Spleen (tissue), 11 donors: ENCODE data around the gene ZNF839. TPM values are rescaled to one million over a fixed set of nuclear protein-coding genes. Genes with fewer than 3 reads are reported as not detected.
"Not testable (repeated sequence)": the region's sequence is repeated elsewhere in the genome, so short reads cannot be mapped to it uniquely, and the experiment has no call there.

Experiments used
- DNase-seq: peaks from one replicate; pipeline ENCODE4 v3.0.0-alpha.2; 2020
- H3K27ac ChIP-seq, 8 donors: fragments of 200-600 bp; sonication (generic) in 7 of 8; 1 replicate in 4 of 8; 2 replicates in 4 of 8; pipeline versions ENCODE4 v1.5.0 to v1.8.0; 2016 to 2021; ENCODE audit warnings: inconsistent platforms in 4 of 8, mild to moderate bottlenecking in 4 of 8, moderate library complexity in 1 of 8
- H3K27me3 ChIP-seq, 7 donors: fragments of 200-600 bp; sonication (generic) in 6 of 7; replicated peaks in 1 of 7; 1 replicate in 4 of 7; 2 replicates in 3 of 7; pipeline versions ENCODE4 v1.5.0 to v1.8.0; 2016 to 2021; ENCODE audit warnings: inconsistent platforms in 3 of 7, mild to moderate bottlenecking in 1 of 7
- H3K36me3 ChIP-seq, 6 donors: fragments of 200-600 bp; sonication (generic) in 5 of 6; 1 replicate in 4 of 6; 2 replicates in 2 of 6; pipeline versions ENCODE4 v1.5.0 to v1.8.0; 2016 to 2021; ENCODE audit warnings: inconsistent platforms in 2 of 6
- H3K4me1 ChIP-seq, 6 donors: fragments of 200-600 bp; sonication (generic) in 5 of 6; 1 replicate in 3 of 6; 2 replicates in 3 of 6; pipeline versions ENCODE4 v1.5.0 to v1.8.0; 2016 to 2021; ENCODE audit warnings: inconsistent platforms in 3 of 6
- H3K4me3 ChIP-seq, 8 donors: fragments of 200-600 bp; sonication (generic) in 7 of 8; 1 replicate in 4 of 8; 2 replicates in 4 of 8; pipeline versions ENCODE4 v1.5.0 to v1.8.0; 2016 to 2021; ENCODE audit warnings: inconsistent platforms in 4 of 8, mild to moderate bottlenecking in 4 of 8, moderate library complexity in 2 of 8
- H3K9me3 ChIP-seq, 8 donors: fragments of 200-600 bp; sonication (generic) in 7 of 8; 1 replicate in 4 of 8; 2 replicates in 4 of 8; pipeline versions ENCODE4 v1.5.0 to v1.8.0; 2016 to 2021; ENCODE audit warnings: inconsistent platforms in 4 of 8
- CTCF ChIP-seq, 11 experiments: fragments of 200-600 bp in 7 of 11; fragments of 450-650 bp in 4 of 11; sonication (generic) in 4 of 11; IDR thresholded peaks in 8 of 11; conservative IDR thresholded peaks in 3 of 11; 1 replicate in 7 of 11; 2 replicates in 4 of 11; pipeline versions ENCODE4 v1.4.0 to v1.8.0; 2016 to 2021; ENCODE audit warnings: antibody characterized with exemption in 11 of 11, inconsistent platforms in 4 of 11, mild to moderate bottlenecking in 1 of 11
- POLR2A ChIP-seq, 3 donors: fragments of 450-650 bp; IDR thresholded peaks; one replicate each; pipeline ENCODE4 v1.5.1; 2017; ENCODE audit warnings: antibody characterized with exemption in 3 of 3, mild to moderate bottlenecking in 1 of 3
- POLR2AphosphoS5 ChIP-seq, 3 donors: sonication (generic); formaldehyde crosslinking; IDR thresholded peaks; one replicate each; pipeline ENCODE4 v1.5.1; 2017; ENCODE audit warnings: antibody characterized with exemption in 3 of 3
- WGBS, 5 donors: extraction: QIAGEN DNeasy Blood & Tissue Kit in 3 of 5; methylation state at CpG; one replicate each; pipeline versions ENCODE4 v1.1.5 to v1.1.7; 2013 to 2018; 5-methylcytosine and 5-hydroxymethylcytosine counted together
- intact Hi-C: fragments of 100-400 bp; cut with DNase I; formaldehyde crosslinking; loops from one replicate; pipeline ENCODE4 v1.15.0; 2023; ENCODE audit warnings: low total_unique reads
- polyA plus RNA-seq, 3 donors: library from polyadenylated mRNA; stranded (reverse); fragments of 200-250 nt; gene quantifications; one replicate each; pipeline ENCODE4 v1.2.1, GENCODE V29; 2013
- total RNA-seq, 7 donors: library from RNA; depleted of rRNA in 3 of 7; stranded (reverse); fragments of >200 nt in 3 of 7; fragmentation: NEBNext Ultra II Directional in 4 of 7; extraction: Animal tissue kit (Norgen Biotek cat#: 25700) in 4 of 7; gene quantifications; one replicate each; pipeline versions ENCODE4 v1.1.0 to v1.2.1, GENCODE V29; 2016 to 2021
- donor health status: healthy with polysubstance abuse.
- donor health status: DM: no; HTN: no; CAD: no; lungs with moderate emphysema.
- donor health status: DM: no; HTN: no; CAD: no.
- donor health status: Bipolar disorder and iron deficiency.
- donor health status: healthy.
- donor health status: DM: no; HTN: no; CAD: no.
- donor health status: DM: yes; HTN: yes; CAD: no.

The ZNF839 gene
- total and polyA plus RNA-seq, 10 donors = 10.3 to 28.5 (median 17.3) TPM

DNA sequence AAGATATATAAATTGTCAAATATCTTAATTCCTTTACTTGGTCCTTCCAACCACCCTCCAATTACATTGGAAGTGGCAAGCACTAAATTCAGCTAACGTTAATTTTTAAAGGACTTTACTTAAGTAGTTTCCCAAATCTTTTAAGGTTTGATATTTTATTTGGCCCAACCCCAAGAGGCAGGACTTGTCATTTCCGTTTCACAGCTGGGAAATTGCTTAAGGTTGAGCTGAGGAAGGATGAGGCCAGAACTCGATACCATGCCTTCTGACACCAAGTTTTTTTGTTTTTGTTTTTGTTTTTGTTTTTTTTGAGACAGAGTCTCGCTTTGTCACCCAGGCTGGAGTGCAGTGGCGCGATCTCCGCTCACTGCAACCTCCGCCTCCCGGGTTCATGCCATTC lies 32.0 kb downstream of the ZNF839 start:
- 64 to 84% (median 73%) methylated on average over 8 to 9 of the region's 9 CpGs for WGBS, 5 donors
- DNase-seq, intact Hi-C loops, H3K27me3 ChIP-seq, H3K9me3 ChIP-seq: not testable (repeated sequence)
- Histone ChIP-seq H3K4me1 (peaks cover 0 to 29% (median 10%) of the 10 kb centered on the region in 6 donors), H3K4me3 (peak overlapping the region in 1 of 8 donors; percentile 47), H3K27ac (peak overlapping the region in 7 of 8 donors; percentile 71 to 92 (median 85)), H3K36me3 (peaks cover 0 to 100% (median 74%) of the 10 kb centered on the region in 6 donors)
- peak in 2 of 3 donors; percentile 17 to 55 for TF ChIP-seq POLR2AphosphoS5 (IDR thresholded peaks at IDR 0.05)

- intact Hi-C loops = no loop called here
- Histone ChIP-seq H3K4me1 (peaks cover 0 to 29% (median 10%) of the 10 kb centered on the region in 6 donors), H3K27ac (peak overlapping the region in 7 of 8 donors; percentile 71 to 92 (median 85)), H3K27me3 (no peaks in the 10 kb centered on the region), H3K9me3 (no peaks in the 10 kb centered on the region), H3K36me3 (peaks cover 0 to 100% (median 74%) of the 10 kb centered on the region in 6 donors), H3K4me3 (peak overlapping the region in 1 of 8 donors; percentile 47)
- TF ChIP-seq CTCF (IDR thresholded peaks at IDR 0.05 in 8 of 11, conservative IDR thresholded peaks at IDR 0.05 in 3 of 11) = no peak
- no peak for TF ChIP-seq POLR2AphosphoS5 (IDR thresholded peaks at IDR 0.05)
- no peak for TF ChIP-seq POLR2A (IDR thresholded peaks at IDR 0.05)
- WGBS, 5 donors = 56 to 89% (median 79%) methylated on average over 4 of the region's 4 CpGs
- no peak for DNase-seq
These were observed 32.7 kb downstream of the ZNF839 start for GRCh38 chr14:102352213-102352612.

- no peak for DNase-seq
- Histone ChIP-seq H3K9me3 (no peaks in the 10 kb centered on the region), H3K36me3 (peaks cover 0 to 100% (median 72%) of the 10 kb centered on the region in 6 donors), H3K4me1 (peaks cover 0 to 29% (median 10%) of the 10 kb centered on the region in 6 donors), H3K4me3 (peak overlapping the region in 1 of 8 donors; percentile 47), H3K27ac (peak overlapping the region in 7 of 8 donors; percentile 71 to 92 (median 85)), H3K27me3 (no peaks in the 10 kb centered on the region)
- intact Hi-C loops = no loop called here
- WGBS, 5 donors = 76 to 82% (median 77%) methylated on average over 8 of the region's 8 CpGs
- TF ChIP-seq POLR2AphosphoS5 (IDR thresholded peaks at IDR 0.05) = no peak
- no peak for TF ChIP-seq CTCF (IDR thresholded peaks at IDR 0.05 in 8 of 11, conservative IDR thresholded peaks at IDR 0.05 in 3 of 11)
- no peak for TF ChIP-seq POLR2A (IDR thresholded peaks at IDR 0.05)
These were observed 33.6 kb downstream of the ZNF839 start for GRCh38 chr14:102353126-102353619.

GRCh38 chr14:102356280-102356679 lies 36.7 kb downstream of the ZNF839 start:
- H3K27ac ChIP-seq = no peak overlapping the region
- H3K27me3 ChIP-seq = no peaks in the 10 kb centered on the region
- H3K36me3 ChIP-seq = peaks cover 0 to 89% (median 64%) of the 10 kb centered on the region in 6 donors
- no peak for DNase-seq
- no peaks in the 10 kb centered on the region for H3K9me3 ChIP-seq
- H3K4me1 ChIP-seq = peaks cover under 1 to 28% (median 16%) of the 10 kb centered on the region in 6 donors
- 88 to 98% (median 95%) methylated on average over 3 of the region's 3 CpGs for WGBS, 5 donors
- H3K4me3 ChIP-seq = no peak overlapping the region
- TF ChIP-seq POLR2A (IDR thresholded peaks at IDR 0.05) (no peak), CTCF (IDR thresholded peaks at IDR 0.05 in 8 of 11, conservative IDR thresholded peaks at IDR 0.05 in 3 of 11) (no peak), POLR2AphosphoS5 (IDR thresholded peaks at IDR 0.05) (no peak)
- intact Hi-C loops = no loop called here
